ENCODE data around the gene PAK2. TPM values are rescaled to one million over a fixed set of nuclear protein-coding genes. Genes with fewer than 3 reads are reported as not detected.
A peak's percentile ranks its signal among the peaks of the same experiment; 100 is the strongest.

The PAK2 gene
- total RNA-seq, 2 experiments from 2014 or later, result 36.2 to 41.7 TPM

DNA sequence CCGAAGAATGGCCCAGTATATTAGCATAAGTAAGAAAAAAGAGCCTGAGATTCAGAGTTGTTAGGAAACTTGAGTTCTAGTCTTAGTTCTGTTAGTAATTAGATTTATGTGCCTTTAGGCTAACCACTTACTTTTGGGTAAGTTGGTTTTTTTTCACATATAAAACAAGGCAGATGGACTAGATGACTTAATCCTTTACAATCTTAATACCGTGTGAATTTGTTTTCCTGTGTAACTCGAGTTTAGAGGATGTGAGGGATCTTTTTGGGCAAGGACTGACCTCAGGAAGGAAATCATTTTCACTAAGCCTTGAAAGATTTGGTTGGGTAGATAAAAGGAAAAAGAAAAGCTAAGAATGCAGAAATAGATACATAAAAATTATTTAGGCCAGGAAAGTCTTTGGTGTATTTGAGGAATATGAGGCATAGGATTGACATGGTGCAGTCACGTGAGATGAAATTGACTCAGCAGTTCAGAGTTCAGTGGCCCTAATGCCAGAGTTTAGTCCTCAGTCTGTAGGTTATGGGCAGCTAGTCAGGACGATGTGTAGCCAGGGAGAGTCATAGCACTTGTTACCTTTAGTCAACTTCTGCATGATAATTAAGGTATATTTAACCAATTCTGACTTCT is 34.6 kb downstream of the PAK2 start:
- H3K36me3 Mint-ChIP-seq (ENCODE audit: low read depth), result peaks cover 42% of the 10 kb centered on the region
- no peaks in the 10 kb centered on the region for H3K9me3 Mint-ChIP-seq
- peaks cover 83% of the 10 kb centered on the region for H3K4me1 Mint-ChIP-seq (ENCODE audit: low read depth)
- CTCF ChIA-PET, result no interaction called here
- TF ChIP-seq, protein P1, sequence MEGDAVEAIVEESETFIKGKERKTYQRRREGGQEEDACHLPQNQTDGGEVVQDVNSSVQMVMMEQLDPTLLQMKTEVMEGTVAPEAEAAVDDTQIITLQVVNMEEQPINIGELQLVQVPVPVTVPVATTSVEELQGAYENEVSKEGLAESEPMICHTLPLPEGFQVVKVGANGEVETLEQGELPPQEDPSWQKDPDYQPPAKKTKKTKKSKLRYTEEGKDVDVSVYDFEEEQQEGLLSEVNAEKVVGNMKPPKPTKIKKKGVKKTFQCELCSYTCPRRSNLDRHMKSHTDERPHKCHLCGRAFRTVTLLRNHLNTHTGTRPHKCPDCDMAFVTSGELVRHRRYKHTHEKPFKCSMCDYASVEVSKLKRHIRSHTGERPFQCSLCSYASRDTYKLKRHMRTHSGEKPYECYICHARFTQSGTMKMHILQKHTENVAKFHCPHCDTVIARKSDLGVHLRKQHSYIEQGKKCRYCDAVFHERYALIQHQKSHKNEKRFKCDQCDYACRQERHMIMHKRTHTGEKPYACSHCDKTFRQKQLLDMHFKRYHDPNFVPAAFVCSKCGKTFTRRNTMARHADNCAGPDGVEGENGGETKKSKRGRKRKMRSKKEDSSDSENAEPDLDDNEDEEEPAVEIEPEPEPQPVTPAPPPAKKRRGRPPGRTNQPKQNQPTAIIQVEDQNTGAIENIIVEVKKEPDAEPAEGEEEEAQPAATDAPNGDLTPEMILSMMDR (IDR thresholded peaks at IDR 0.05), result no peak
- peak overlapping the region; percentile 35 for H3K27ac Mint-ChIP-seq
- intact Hi-C loops (cut with DNase I, micrococcal nuclease), result loop anchor here in 1 of 2 experiments (2.0 kb wide), 1 partner anchor 14 kb away; no protein-coding TSS in a partner anchor
- peaks cover 33% of the 10 kb centered on the region for H3K4me1 ChIP-seq (ENCODE audit: insufficient read depth, low read length)
- ATAC-seq (ENCODE audit: poor library complexity), result no peak
- H3K36me3 ChIP-seq (ENCODE audit: insufficient read depth, low read length), result peaks cover 6% of the 10 kb centered on the region
- no peak overlapping the region for H3K27ac ChIP-seq (ENCODE audit: low read depth in 1 of 2, low read length in 2 of 2)
- H3K4me3 Mint-ChIP-seq, result peak overlapping the region; percentile 9
- H3K9me3 ChIP-seq (ENCODE audit: control insufficient read depth in 1 of 2, insufficient read depth in 1 of 2, low read length in 2 of 2), result no peaks in the 10 kb centered on the region
- DNase-seq, result peak in 1 of 14 experiments; percentile 27
- no peaks in the 10 kb centered on the region for H3K27me3 ChIP-seq (ENCODE audit: control insufficient read depth in 1 of 2, insufficient read depth in 2 of 2, low read length in 2 of 2)
- H3K27me3 Mint-ChIP-seq, result no peaks in the 10 kb centered on the region
- POLR2A ChIA-PET, result interaction anchor here (0.8 kb wide), 1 partner anchor 33 kb away, joined by 3 read pairs; no protein-coding TSS in a partner anchor
- H3K4me3 ChIP-seq (ENCODE audit: low read length), result no peak overlapping the region

DNA sequence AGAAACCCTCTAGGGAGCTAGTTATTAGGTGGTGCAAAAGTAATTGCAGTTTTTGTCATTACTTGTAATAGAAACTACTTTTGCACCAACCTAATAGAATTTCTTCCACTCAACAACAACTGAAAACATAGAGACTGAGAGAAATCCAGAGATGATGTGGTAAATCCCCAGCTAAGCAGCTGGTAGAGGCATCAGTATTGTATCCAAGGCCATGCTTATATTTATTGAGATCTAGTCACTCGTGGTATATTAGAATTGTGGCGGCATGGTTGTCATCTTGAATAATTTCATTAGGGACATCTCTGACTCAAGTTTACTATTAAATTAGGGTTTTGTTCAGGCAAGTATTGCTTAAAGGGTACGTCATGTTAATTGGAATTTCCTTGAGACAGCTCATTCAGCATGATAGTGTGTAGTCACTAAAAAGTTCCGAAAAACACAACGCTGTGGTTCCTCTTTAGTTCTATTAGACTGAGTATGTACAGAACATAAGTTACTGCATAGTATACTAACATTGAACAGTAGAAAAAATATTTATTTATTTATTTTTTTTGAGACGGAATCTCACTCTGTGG is 35.3 kb downstream of the PAK2 start:
- Mint-ChIP-seq H3K4me1 (ENCODE audit: low read depth) (peaks cover 83% of the 10 kb centered on the region), H3K9me3 (no peaks in the 10 kb centered on the region), H3K4me3 (no peak overlapping the region), H3K36me3 (ENCODE audit: low read depth) (peaks cover 44% of the 10 kb centered on the region), H3K27me3 (no peaks in the 10 kb centered on the region), H3K27ac (peak overlapping the region; percentile 35)
- CTCF ChIA-PET, result no interaction called here
- peaks cover 26% of the 10 kb centered on the region for H3K4me1 ChIP-seq (ENCODE audit: insufficient read depth, low read length)
- H3K4me3 ChIP-seq (ENCODE audit: low read length), result no peak overlapping the region
- ATAC-seq (ENCODE audit: poor library complexity) (no peak), DNase-seq (no peak)
- intact Hi-C loops (cut with DNase I, micrococcal nuclease), result loop anchor here in 1 of 2 experiments (2.0 kb wide), 1 partner anchor 14 kb away; no protein-coding TSS in a partner anchor
- POLR2A ChIA-PET, result interaction anchor here (0.8 kb wide), 1 partner anchor 34 kb away, joined by 3 read pairs; no protein-coding TSS in a partner anchor
- TF ChIP-seq, protein P1 (IDR thresholded peaks at IDR 0.05), result no peak
- H3K27me3 ChIP-seq (ENCODE audit: control insufficient read depth in 1 of 2, insufficient read depth in 2 of 2, low read length in 2 of 2), result no peaks in the 10 kb centered on the region
- peaks cover 0 to 4% of the 10 kb centered on the region in 2 experiments for H3K9me3 ChIP-seq (ENCODE audit: control insufficient read depth in 1 of 2, insufficient read depth in 1 of 2, low read length in 2 of 2)
- no peak overlapping the region for H3K27ac ChIP-seq (ENCODE audit: low read depth in 1 of 2, low read length in 2 of 2)
- H3K36me3 ChIP-seq (ENCODE audit: insufficient read depth, low read length), result peaks cover 12% of the 10 kb centered on the region

DNA sequence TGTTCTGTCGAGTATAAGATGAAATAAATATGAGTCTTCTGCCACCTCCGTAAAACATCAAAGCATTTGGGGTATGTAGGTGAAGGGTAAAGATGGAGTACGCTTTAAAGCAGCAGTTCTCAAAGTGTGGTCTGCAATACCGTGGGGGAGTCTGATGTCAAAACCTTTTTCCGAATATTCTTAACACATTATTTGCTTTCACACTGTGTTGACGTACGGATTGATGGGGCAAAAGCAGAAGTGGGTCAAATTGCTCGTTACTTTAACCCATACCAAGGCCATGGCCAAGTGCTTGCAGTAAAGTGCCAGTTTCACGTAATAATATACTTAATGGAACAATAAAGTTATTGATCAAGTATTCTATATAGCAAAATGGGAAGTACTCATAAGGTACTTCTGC is 36.3 kb downstream of the PAK2 start:
- CTCF ChIA-PET, result no interaction called here
- Mint-ChIP-seq H3K4me1 (ENCODE audit: low read depth) (peaks cover 85% of the 10 kb centered on the region), H3K27ac (peak overlapping the region; percentile 12), H3K27me3 (no peaks in the 10 kb centered on the region), H3K9me3 (no peaks in the 10 kb centered on the region), H3K4me3 (no peak overlapping the region), H3K36me3 (ENCODE audit: low read depth) (peaks cover 48% of the 10 kb centered on the region)
- intact Hi-C loops (cut with DNase I, micrococcal nuclease), result loop anchor here in 1 of 2 experiments (2.0 kb wide), 1 partner anchor 13 kb away; no protein-coding TSS in a partner anchor
- peaks cover 23% of the 10 kb centered on the region for H3K4me1 ChIP-seq (ENCODE audit: insufficient read depth, low read length)
- H3K9me3 ChIP-seq (ENCODE audit: control insufficient read depth in 1 of 2, insufficient read depth in 1 of 2, low read length in 2 of 2), result peaks cover 0 to 4% of the 10 kb centered on the region in 2 experiments
- H3K27me3 ChIP-seq (ENCODE audit: control insufficient read depth in 1 of 2, insufficient read depth in 2 of 2, low read length in 2 of 2), result no peaks in the 10 kb centered on the region
- H3K4me3 ChIP-seq (ENCODE audit: low read length), result no peak overlapping the region
- DNase-seq (no peak), ATAC-seq (ENCODE audit: poor library complexity) (no peak)
- TF ChIP-seq, protein P1 (IDR thresholded peaks at IDR 0.05), result no peak
- POLR2A ChIA-PET, result no interaction called here
- no peak overlapping the region for H3K27ac ChIP-seq (ENCODE audit: low read depth in 1 of 2, low read length in 2 of 2)
- H3K36me3 ChIP-seq (ENCODE audit: insufficient read depth, low read length), result peaks cover 15% of the 10 kb centered on the region

Measured in CD4-positive, alpha-beta T cell (primary cell).